ENCODE measurements around the gene NT5M.

NT5M gene

DNA sequence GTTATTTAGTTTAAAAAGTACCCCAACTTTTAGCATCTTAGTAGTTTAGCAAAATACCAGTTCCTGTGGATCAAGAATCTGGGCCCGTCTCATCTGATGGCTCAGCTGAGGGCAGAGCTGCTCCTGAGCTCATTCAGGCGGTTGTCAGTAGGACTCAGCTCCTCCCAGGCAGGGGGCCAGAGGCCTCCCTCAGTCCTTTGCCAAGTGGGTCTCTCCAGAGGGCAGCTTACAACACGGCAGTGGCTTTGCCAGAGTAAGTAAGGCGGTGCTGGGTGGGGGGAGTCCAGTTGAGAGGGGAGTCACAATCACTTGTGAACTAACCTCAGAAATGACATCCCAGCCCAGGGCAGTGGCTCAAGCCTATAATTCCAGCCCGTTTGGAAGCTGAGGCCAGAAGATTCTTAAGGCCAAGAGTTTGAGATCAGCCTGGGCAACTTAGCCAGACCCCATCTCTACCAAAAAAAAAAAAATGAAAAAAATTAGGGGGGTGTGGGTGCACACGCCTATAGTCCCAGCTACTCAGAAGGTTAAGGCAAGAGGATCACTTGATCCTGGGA is 92.2 kb downstream of the NT5M start:
- in situ Hi-C loops (cut with HindIII; ENCODE audit: low pct_ligation_motif_present, low sequenced_read_pairs): no loop called here
- Histone ChIP-seq H3K27me3 (replicated peaks) (no peaks in the 10 kb centered on the region), H3K27ac (no peak overlapping the region), H3K4me3 (ENCODE audit: low read depth, low read length) (no peak overlapping the region), H3K36me3 (replicated peaks) (no peaks in the 10 kb centered on the region)
- DNase-seq: no peak
- TF ChIP-seq, protein P1, sequence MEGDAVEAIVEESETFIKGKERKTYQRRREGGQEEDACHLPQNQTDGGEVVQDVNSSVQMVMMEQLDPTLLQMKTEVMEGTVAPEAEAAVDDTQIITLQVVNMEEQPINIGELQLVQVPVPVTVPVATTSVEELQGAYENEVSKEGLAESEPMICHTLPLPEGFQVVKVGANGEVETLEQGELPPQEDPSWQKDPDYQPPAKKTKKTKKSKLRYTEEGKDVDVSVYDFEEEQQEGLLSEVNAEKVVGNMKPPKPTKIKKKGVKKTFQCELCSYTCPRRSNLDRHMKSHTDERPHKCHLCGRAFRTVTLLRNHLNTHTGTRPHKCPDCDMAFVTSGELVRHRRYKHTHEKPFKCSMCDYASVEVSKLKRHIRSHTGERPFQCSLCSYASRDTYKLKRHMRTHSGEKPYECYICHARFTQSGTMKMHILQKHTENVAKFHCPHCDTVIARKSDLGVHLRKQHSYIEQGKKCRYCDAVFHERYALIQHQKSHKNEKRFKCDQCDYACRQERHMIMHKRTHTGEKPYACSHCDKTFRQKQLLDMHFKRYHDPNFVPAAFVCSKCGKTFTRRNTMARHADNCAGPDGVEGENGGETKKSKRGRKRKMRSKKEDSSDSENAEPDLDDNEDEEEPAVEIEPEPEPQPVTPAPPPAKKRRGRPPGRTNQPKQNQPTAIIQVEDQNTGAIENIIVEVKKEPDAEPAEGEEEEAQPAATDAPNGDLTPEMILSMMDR (IDR thresholded peaks at IDR 0.05; ENCODE audit: low read depth, low read length, missing control alignments): no peak

DNA sequence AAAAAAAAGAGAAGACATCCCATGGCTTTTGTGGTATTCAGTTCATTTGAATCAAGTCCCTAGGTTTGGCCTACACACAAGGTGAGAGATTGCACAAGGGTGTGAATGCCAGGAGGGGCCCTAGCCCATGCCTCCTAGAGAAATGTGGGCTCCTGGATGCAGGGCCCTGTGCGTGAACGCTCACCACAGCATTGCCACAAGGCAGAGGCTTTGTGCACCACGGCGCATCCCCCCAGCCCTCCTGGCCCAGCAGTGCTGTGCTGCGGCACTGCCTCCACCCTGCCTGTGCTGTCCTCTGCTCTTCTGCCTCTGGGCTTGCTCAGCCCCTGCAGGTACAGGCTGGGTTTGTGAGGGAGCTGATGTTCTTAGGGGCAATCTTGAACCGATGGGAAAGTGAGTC is 92.7 kb downstream of the NT5M start:
- TF ChIP-seq, protein P1 (IDR thresholded peaks at IDR 0.05; ENCODE audit: low read depth, low read length, missing control alignments): no peak
- Histone ChIP-seq H3K36me3 (replicated peaks) (no peaks in the 10 kb centered on the region), H3K27ac (no peak overlapping the region), H3K4me3 (ENCODE audit: low read depth, low read length) (no peak overlapping the region), H3K27me3 (replicated peaks) (no peaks in the 10 kb centered on the region)
- in situ Hi-C loops (cut with HindIII; ENCODE audit: low pct_ligation_motif_present, low sequenced_read_pairs): no loop called here
- no peak for DNase-seq

All from brain microvascular endothelial cell (primary cell).